SK-N-SH (cell line): Measurements from ENCODE around the gene TRPC4AP. TPM values are rescaled to one million over a fixed set of nuclear protein-coding genes. Genes with fewer than 3 reads are reported as not detected.

Experiments
- CTCF ChIA-PET: fragments of 300-600, 350-600 bp; formaldehyde crosslinking; extraction: SDS; loops from one replicate; lab custom pipeline; 2021; lab: Yijun Ruan, JAX
- POLR2A ChIA-PET: fragments of 350-600 bp; sonication (Branson Sonifier 250); formaldehyde crosslinking; extraction: SDS; loops from one replicate; lab custom pipeline; 2020; ENCODE audit warnings: antibody characterized with exemption, inconsistent platforms; lab: Yijun Ruan, JAX
- DNase-seq: peaks from one replicate; pipeline ENCODE4 v3.0.0; 2012
- H2AFZ ChIP-seq: fragments of 200-600 bp; sonication (generic); 2 replicates; pipeline ENCODE4 v1.8.1; 2016; ENCODE audit warnings: antibody characterized with exemption, mild to moderate bottlenecking, low read depth
- H3F3A ChIP-seq: fragments of 200-600 bp; sonication (generic); replicated peaks from 2 replicates; pipeline ENCODE3; 2016; ENCODE audit warnings: antibody characterized with exemption, mild to moderate bottlenecking; ENCODE audit not compliant: insufficient read depth
- H3K27ac ChIP-seq, 2 experiments: fragments of 200-500 bp in 1 of 2; fragments of 200-600 bp in 1 of 2; sonication (Bioruptor generic) in 1 of 2; sonication (generic), shearing (Covaris generic) in 1 of 2; 2 replicates each; pipeline versions ENCODE4 v1.5.1 to v1.6.1; 2014 to 2016; ENCODE audit warnings: low read depth in 2 of 2, inconsistent platforms in 1 of 2, low read length in 1 of 2, mild to moderate bottlenecking in 1 of 2, mixed read lengths in 1 of 2
- H3K27me3 ChIP-seq: fragments of 200-600 bp; sonication (generic), shearing (Covaris generic); 2 replicates; pipeline ENCODE4 v1.6.1; 2016; ENCODE audit warnings: mixed run types; ENCODE audit not compliant: insufficient read depth
- H3K36me3 ChIP-seq, 2 experiments: fragments of 200-500 bp in 1 of 2; fragments of 200-600 bp in 1 of 2; sonication (Bioruptor generic) in 1 of 2; sonication (generic) in 1 of 2; replicated peaks in 1 of 2; 2 replicates each; pipeline versions ENCODE3 to v1.5.1; 2014 to 2016; ENCODE audit warnings: low read length in 1 of 2, mild to moderate bottlenecking in 1 of 2; ENCODE audit not compliant: insufficient read depth in 2 of 2, control insufficient read depth in 1 of 2
- H3K4me1 ChIP-seq, 2 experiments: fragments of 200-500 bp in 1 of 2; fragments of 200-600 bp in 1 of 2; sonication (Bioruptor generic) in 1 of 2; sonication (generic), shearing (Covaris generic) in 1 of 2; 2 replicates each; pipeline versions ENCODE4 v1.5.1 to v1.6.1; 2014 to 2016; ENCODE audit warnings: low read depth in 1 of 2, low read length in 1 of 2, mixed run types in 1 of 2; ENCODE audit not compliant: insufficient read depth in 2 of 2, control insufficient read depth in 1 of 2
- H3K4me2 ChIP-seq: fragments of 200-600 bp; sonication (generic), shearing (Covaris generic); 2 replicates; pipeline ENCODE4 v1.6.1; 2017; ENCODE audit warnings: mixed run types
- H3K4me3 ChIP-seq, 2 experiments: fragments of 200-500 bp in 1 of 2; fragments of 200-600 bp in 1 of 2; sonication (Bioruptor generic) in 1 of 2; sonication (generic), shearing (Covaris generic) in 1 of 2; 2 replicates each; pipeline versions ENCODE4 v1.5.1 to v1.8.1; 2014 to 2016; ENCODE audit warnings: low read depth in 2 of 2, inconsistent platforms in 1 of 2, low read length in 1 of 2, mild to moderate bottlenecking in 1 of 2, mixed read lengths in 1 of 2, moderate library complexity in 1 of 2
- H3K79me2 ChIP-seq: fragments of 200-600 bp; sonication (generic); 2 replicates; pipeline ENCODE4 v1.8.1; 2017; ENCODE audit warnings: mild to moderate bottlenecking; ENCODE audit not compliant: insufficient read depth
- H3K9ac ChIP-seq: fragments of 200-600 bp; sonication (generic); 2 replicates; pipeline ENCODE4 v1.6.1; 2017; ENCODE audit warnings: mixed run types
- H3K9me2 ChIP-seq: fragments of 200-600 bp; sonication (generic); 2 replicates; pipeline ENCODE4 v1.6.1; 2017; ENCODE audit warnings: mixed run types
- H3K9me3 ChIP-seq: fragments of 200-600 bp; sonication (generic); 2 replicates; pipeline ENCODE4 v1.6.1; 2017; ENCODE audit warnings: mixed run types, mild to moderate bottlenecking, moderate library complexity
- H4K20me1 ChIP-seq: fragments of 200-600 bp; sonication (generic); 2 replicates; pipeline ENCODE4 v1.6.1; 2017; ENCODE audit warnings: mild to moderate bottlenecking, mixed run types; ENCODE audit not compliant: insufficient read depth
- CHD2 ChIP-seq: fragments of 150-350 bp; IDR thresholded peaks from 2 replicates; pipeline ENCODE4 v1.6.1; 2018; ENCODE audit warnings: low read length; ENCODE audit not compliant: partially characterized antibody
- ELF1 ChIP-seq: IDR thresholded peaks from 2 replicates; pipeline ENCODE4 v1.4.0; 2012
- EP300 ChIP-seq, 2 experiments: IDR thresholded peaks; 2 replicates each; pipeline versions ENCODE4 v1.4.0 to v1.6.1; 2012; ENCODE audit warnings: borderline replicate concordance in 1 of 2, low read depth in 1 of 2, low read length in 1 of 2
- JUND ChIP-seq: IDR thresholded peaks from 2 replicates; pipeline ENCODE4 v1.4.0; 2012
- MAX ChIP-seq: IDR thresholded peaks from 2 replicates; pipeline ENCODE4 v1.4.0; 2012; ENCODE audit warnings: low read depth
- NRF1 ChIP-seq: IDR thresholded peaks from 2 replicates; pipeline ENCODE4 v1.6.1; 2012; ENCODE audit warnings: low read depth, mild to moderate bottlenecking, low read length
- REST ChIP-seq: IDR thresholded peaks from 2 replicates; pipeline ENCODE4 v1.6.1; 2012; ENCODE audit warnings: mild to moderate bottlenecking, low read depth, low read length, moderate library complexity
- RFX5 ChIP-seq: IDR thresholded peaks from 2 replicates; pipeline ENCODE4 v1.6.1; 2012; ENCODE audit warnings: mild to moderate bottlenecking, improper control_type of control experiment, low read length
- RXRA ChIP-seq: IDR thresholded peaks from 2 replicates; pipeline ENCODE4 v1.4.0; 2012; ENCODE audit warnings: low read depth, mild to moderate bottlenecking, borderline replicate concordance
- SIN3A ChIP-seq: IDR thresholded peaks from 2 replicates; pipeline ENCODE4 v1.6.1; 2012; ENCODE audit warnings: low read depth, mild to moderate bottlenecking, low read length, moderate library complexity, borderline replicate concordance
- TAF1 ChIP-seq: IDR thresholded peaks from 2 replicates; pipeline ENCODE4 v1.6.1; 2012; ENCODE audit warnings: low read depth, mild to moderate bottlenecking, low read length, moderate library complexity, borderline replicate concordance
- TEAD4 ChIP-seq: IDR thresholded peaks from 2 replicates; pipeline ENCODE4 v1.4.0; 2012; ENCODE audit warnings: mild to moderate bottlenecking, borderline replicate concordance; ENCODE audit not compliant: insufficient read depth
- USF1 ChIP-seq: IDR thresholded peaks from 2 replicates; pipeline ENCODE4 v1.4.0; 2012; ENCODE audit warnings: low read depth, borderline replicate concordance
- YY1 ChIP-seq: IDR thresholded peaks from 2 replicates; pipeline ENCODE4 v1.4.0; 2012; ENCODE audit warnings: low read depth, mild to moderate bottlenecking
- WGBS: methylation state at CpG from one replicate; pipeline ENCODE4 v1.1.6; 2017; ENCODE audit warnings: low lambda C conversion rate; 5-methylcytosine and 5-hydroxymethylcytosine counted together
- polyA plus RNA-seq, 3 experiments: library from polyadenylated mRNA; depleted of rRNA; stranded (reverse); fragments of >200 nt; gene quantifications; 2 replicates each; pipeline ENCODE4 v1.2.3, GENCODE V29; 2012

Gene TRPC4AP
- polyA plus RNA-seq, 1 of the 3 experiments (the other 2 are of a cell fraction), result 57.4 TPM

- TF ChIP-seq NRF1, result no peak
- no peak for TF ChIP-seq YY1
- TF ChIP-seq RFX5, result no peak
- no peak for TF ChIP-seq MAX
Observed at GRCh38 chr20:35012227-35013069, 80.2 kb downstream of the TRPC4AP start (continued).

GRCh38 chr20:35011589-35012226 is 80.9 kb downstream of the TRPC4AP start:
- Histone ChIP-seq H3K9me3 (no peaks in the 10 kb centered on the region), H3K4me1 (no peaks in the 10 kb centered on the region; a peak in 1 of 4 replicates), H2AFZ (no peak overlapping the region), H3K4me3 (no peak overlapping the region), H3K79me2 (no peaks in the 10 kb centered on the region), H4K20me1 (no peaks in the 10 kb centered on the region), H3K27ac (no peak overlapping the region), H3F3A (no peaks in the 10 kb centered on the region), H3K9ac (no peak overlapping the region), H3K27me3 (no peaks in the 10 kb centered on the region), H3K4me2 (no peak overlapping the region), H3K9me2 (no peaks in the 10 kb centered on the region), H3K36me3 (peaks cover 42 to 74% of the 10 kb centered on the region in 2 experiments)
- ChIA-PET POLR2A (no interaction called here), CTCF (no interaction called here)
- no peak for DNase-seq
- TF ChIP-seq REST, result no peak
- no peak for TF ChIP-seq TAF1
- TF ChIP-seq NRF1, result no peak
- no peak for TF ChIP-seq RXRA
- no peak for TF ChIP-seq CHD2
- no peak for TF ChIP-seq TEAD4
- no peak for TF ChIP-seq USF1
- TF ChIP-seq JUND, result no peak
- no peak for TF ChIP-seq ELF1
- no peak for TF ChIP-seq EP300 (IDR thresholded peaks at IDR 0.05; ENCODE audit: borderline replicate concordance in 1 of 2, low read depth in 1 of 2, low read length in 1 of 2)
- no peak for TF ChIP-seq SIN3A
- WGBS, result 76% methylated on average over 5 of the region's 5 CpGs
